Ovary (tissue), 9 donors: ENCODE measurements around the gene HTT-AS. TPM values are rescaled to one million over a fixed set of nuclear protein-coding genes. Genes with fewer than 3 reads are reported as not detected.

ENCODE experiments used
- DNase-seq, 5 donors: peaks; one replicate each; pipeline ENCODE4 v3.0.0-alpha.2; 2019 to 2020
- H3K27ac ChIP-seq, 2 donors: fragments of 200-600 bp; one replicate each; pipeline versions ENCODE4 v1.5.1 to v1.8.0; 2019 to 2022
- H3K27me3 ChIP-seq: fragments of 200-600 bp; one replicate; pipeline ENCODE4 v1.8.0; 2022
- H3K36me3 ChIP-seq: fragments of 200-600 bp; sonication (generic); one replicate; pipeline ENCODE4 v1.5.1; 2019
- H3K4me1 ChIP-seq: one replicate; pipeline ENCODE4 v1.8.1; 2013; ENCODE audit warnings: mild to moderate bottlenecking, moderate library complexity; ENCODE audit not compliant: insufficient read depth
- H3K4me3 ChIP-seq: fragments of 200-600 bp; sonication (generic); one replicate; pipeline ENCODE4 v1.5.1; 2017
- H3K9me3 ChIP-seq, 2 donors: fragments of 200-600 bp in 1 of 2; sonication (generic) in 1 of 2; one replicate each; pipeline versions ENCODE4 v1.5.1 to v1.8.1; 2013 to 2019; ENCODE audit warnings: mild to moderate bottlenecking in 1 of 2, moderate library complexity in 1 of 2
- EP300 ChIP-seq: sonication (generic); formaldehyde crosslinking; IDR thresholded peaks from one replicate; pipeline ENCODE4 v1.6.1; 2017; ENCODE audit warnings: antibody characterized with exemption
- POLR2A ChIP-seq: fragments of 450-650 bp; IDR thresholded peaks from one replicate; pipeline ENCODE4 v1.6.1; 2017; ENCODE audit warnings: antibody characterized with exemption, mild to moderate bottlenecking, moderate library complexity
- WGBS, 3 donors: extraction: QIAGEN DNeasy Blood & Tissue Kit in 1 of 3; methylation state at CpG; one replicate each; pipeline versions ENCODE4 v1.1.5 to v1.1.7; 2013 to 2017; 5-methylcytosine and 5-hydroxymethylcytosine counted together
- intact Hi-C, 4 donors: fragments of 100-400 bp; cut with DNase I; formaldehyde crosslinking; loops; one replicate each; pipeline versions ENCODE4 v1.11.0 to v1.15.1; 2022 to 2023
- polyA plus RNA-seq, 2 donors: library from polyadenylated mRNA; stranded (reverse); fragments of 200-250 nt in 1 of 2; fragments of 350-450 nt in 1 of 2; fragmentation: Illumina TruSeq in 1 of 2; extraction: RNeasy Lipid Tissue Mini Kit (QIAGEN cat#74804) in 1 of 2; gene quantifications; one replicate each; pipeline ENCODE4 v1.2.3, GENCODE V29; 2013 to 2014
- total RNA-seq, 7 donors: library from RNA; depleted of rRNA in 2 of 7; stranded (reverse); fragments of >200 nt in 2 of 7; fragmentation: NEBNext Ultra II Directional in 3 of 7; extraction: Animal tissue kit (Norgen Biotek cat#: 25700) in 3 of 7; gene quantifications; one replicate each; pipeline versions ENCODE4 v1.1.0 to v1.2.4, GENCODE V29; 2016 to 2023
- TF ChIP-seq, protein P1 (sequence below), 3 donors: fragments of 450-650 bp in 2 of 3; fragments of 200-600 bp in 1 of 3; IDR thresholded peaks; one replicate each; pipeline versions ENCODE4 v1.5.1 to v1.8.0; 2016 to 2022; ENCODE audit warnings: antibody characterized with exemption in 3 of 3, mild to moderate bottlenecking in 1 of 3
- donor health status: DM: no; HTN: no; CAD: no; lungs with moderate emphysema.
- donor health status: DM: no; HTN: no; CAD: no.
- donor health status: Bipolar disorder and iron deficiency.
- donor health status: DM: yes; HTN: yes; CAD: no.
- donor health status: DM: no; HTN: no; CAD: no.
- donor health status: DM: yes; HTN: yes; CAD: no.

HTT-AS gene
- total and polyA plus RNA-seq, 9 donors, result not detected

DNA sequence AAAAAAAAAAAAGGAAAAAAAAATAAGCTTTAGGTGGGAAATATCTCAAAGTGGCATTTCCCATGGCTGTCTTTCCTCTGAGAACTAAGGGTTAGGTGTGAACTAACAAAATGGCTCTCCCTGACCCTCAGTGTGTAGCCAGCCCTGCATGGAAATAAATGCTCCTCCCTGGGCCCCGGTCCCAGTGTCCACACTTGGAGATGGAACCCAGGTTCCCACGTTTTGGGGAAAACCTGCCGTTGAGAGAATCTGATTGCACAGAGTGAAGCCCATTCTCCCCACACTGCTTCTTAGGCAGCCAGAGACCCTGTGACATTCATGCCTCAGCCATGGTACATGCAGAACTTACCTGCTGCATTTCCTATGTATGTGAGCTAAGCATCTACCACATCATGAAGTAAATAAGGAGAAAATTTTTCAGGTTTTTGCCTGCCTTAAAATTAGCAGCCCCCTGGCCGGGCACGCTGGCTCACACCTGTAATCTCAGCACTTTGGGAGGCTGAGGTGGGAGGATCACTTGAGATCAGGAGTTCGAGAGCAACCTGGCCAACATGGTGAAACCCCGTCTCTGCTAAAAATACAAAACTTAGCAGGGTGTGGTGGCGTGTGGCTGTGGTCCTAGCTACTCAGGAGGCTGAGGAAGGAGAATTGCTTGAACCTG, 34.5 kb downstream of the HTT-AS start:
- no peaks in the 10 kb centered on the region for H3K36me3 ChIP-seq
- H3K4me1 ChIP-seq, result peaks cover 7% of the 10 kb centered on the region
- no peak overlapping the region for H3K27ac ChIP-seq
- 83 to 91% (median 88%) methylated on average over 8 of the region's 8 CpGs for WGBS, 3 donors
- H3K9me3 ChIP-seq, result no peaks in the 10 kb centered on the region
- no peak for TF ChIP-seq EP300
- TF ChIP-seq, protein P1, sequence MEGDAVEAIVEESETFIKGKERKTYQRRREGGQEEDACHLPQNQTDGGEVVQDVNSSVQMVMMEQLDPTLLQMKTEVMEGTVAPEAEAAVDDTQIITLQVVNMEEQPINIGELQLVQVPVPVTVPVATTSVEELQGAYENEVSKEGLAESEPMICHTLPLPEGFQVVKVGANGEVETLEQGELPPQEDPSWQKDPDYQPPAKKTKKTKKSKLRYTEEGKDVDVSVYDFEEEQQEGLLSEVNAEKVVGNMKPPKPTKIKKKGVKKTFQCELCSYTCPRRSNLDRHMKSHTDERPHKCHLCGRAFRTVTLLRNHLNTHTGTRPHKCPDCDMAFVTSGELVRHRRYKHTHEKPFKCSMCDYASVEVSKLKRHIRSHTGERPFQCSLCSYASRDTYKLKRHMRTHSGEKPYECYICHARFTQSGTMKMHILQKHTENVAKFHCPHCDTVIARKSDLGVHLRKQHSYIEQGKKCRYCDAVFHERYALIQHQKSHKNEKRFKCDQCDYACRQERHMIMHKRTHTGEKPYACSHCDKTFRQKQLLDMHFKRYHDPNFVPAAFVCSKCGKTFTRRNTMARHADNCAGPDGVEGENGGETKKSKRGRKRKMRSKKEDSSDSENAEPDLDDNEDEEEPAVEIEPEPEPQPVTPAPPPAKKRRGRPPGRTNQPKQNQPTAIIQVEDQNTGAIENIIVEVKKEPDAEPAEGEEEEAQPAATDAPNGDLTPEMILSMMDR (IDR thresholded peaks at IDR 0.05), result no peak
- H3K4me3 ChIP-seq, result no peak overlapping the region
- DNase-seq, result no peak
- intact Hi-C loops, result no loop called here
- no peaks in the 10 kb centered on the region for H3K27me3 ChIP-seq

DNA sequence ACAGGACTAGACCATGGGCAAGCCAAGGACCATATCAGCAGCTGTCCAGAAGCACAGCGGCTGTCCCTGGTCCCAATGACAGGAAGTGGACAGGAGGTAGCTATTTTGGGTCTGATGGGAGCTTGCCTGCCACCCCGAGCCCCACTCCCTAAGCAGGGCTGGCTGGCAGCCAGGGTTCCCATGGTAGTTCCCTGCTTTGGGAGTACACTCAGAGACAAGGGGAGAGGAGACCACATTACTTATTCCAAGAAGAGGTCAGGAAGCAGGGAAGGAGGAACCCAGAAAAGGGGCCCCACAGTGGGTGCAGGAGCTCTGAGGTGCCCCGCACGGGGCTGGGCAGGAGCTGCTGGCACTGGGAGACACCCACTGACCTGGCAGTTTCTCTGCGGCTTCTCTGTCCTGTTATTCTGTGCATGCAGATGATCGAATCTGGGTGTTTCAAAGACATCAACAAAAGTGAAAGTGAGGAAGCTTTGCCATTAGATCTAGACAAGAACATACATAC, 36.3 kb downstream of the HTT-AS start:
- 19 to 28% (median 27%) methylated on average over 6 of the region's 6 CpGs for WGBS, 3 donors
- Histone ChIP-seq H3K9me3 (no peaks in the 10 kb centered on the region), H3K27ac (no peak overlapping the region), H3K4me3 (peak overlapping the region; percentile 6), H3K4me1 (peaks cover 7% of the 10 kb centered on the region), H3K27me3 (no peaks in the 10 kb centered on the region), H3K36me3 (no peaks in the 10 kb centered on the region)
- intact Hi-C loops, result loop anchor here in 1 of 4 donors (2.0 kb wide), 1 partner anchor 275 kb away; no protein-coding TSS in a partner anchor
- DNase-seq, result peak; percentile 43 to 73 (median 53)
- TF ChIP-seq, protein P1 (IDR thresholded peaks at IDR 0.05), result no peak

DNA sequence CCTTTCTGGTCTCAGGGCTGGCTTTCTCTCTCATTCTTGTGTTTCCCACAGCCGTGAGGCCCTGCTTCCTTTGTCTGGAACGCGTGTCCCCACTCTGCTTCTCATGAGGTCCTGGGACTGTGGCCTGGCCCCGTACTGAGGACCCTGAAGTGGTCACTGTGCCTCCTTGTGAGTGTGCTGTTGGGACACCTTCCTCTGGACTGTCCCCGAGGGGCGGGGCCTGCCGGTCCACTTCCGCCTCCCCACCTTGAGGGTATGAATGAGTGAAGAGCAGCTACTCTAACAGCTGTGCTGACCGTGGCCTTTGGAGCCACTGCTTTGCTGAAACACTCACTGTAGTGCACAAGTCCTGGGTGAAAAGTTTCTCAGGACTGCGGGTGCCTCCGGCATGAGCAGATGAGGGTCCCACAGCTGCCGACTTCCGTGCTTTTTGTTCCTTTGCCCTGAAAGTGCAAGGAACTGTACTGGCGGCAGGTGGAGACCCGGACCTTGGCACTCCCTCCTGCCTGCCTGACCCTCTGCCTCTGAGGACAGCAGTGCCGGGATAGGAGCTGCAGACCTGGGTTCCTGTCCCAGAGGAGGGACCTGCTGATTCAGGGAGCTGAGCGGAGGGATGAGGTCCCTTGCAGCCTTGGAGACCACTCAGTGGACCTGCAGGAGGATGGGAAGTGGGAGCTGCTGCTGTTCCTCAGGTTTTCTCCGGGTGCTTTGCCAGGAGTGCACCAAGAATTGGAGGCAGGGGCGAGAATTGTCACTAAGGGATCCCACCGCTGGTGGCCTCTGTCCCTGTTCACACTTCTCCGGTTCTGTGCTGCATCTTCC, 38.0 kb downstream of the HTT-AS start:
- no peak for TF ChIP-seq POLR2A
- TF ChIP-seq, protein P1 (IDR thresholded peaks at IDR 0.05), result no peak
- no peak for TF ChIP-seq EP300
- Histone ChIP-seq H3K36me3 (no peaks in the 10 kb centered on the region), H3K27me3 (no peaks in the 10 kb centered on the region), H3K27ac (no peak overlapping the region), H3K9me3 (no peaks in the 10 kb centered on the region), H3K4me1 (peaks cover 6% of the 10 kb centered on the region), H3K4me3 (no peak overlapping the region)
- intact Hi-C loops, result loop anchor here in 1 of 4 donors (2.0 kb wide), 1 partner anchor 274 kb away; no protein-coding TSS in a partner anchor
- WGBS, 3 donors, result 86 to 90% (median 86%) methylated on average over 21 of the region's 21 CpGs
- no peak for DNase-seq

DNA sequence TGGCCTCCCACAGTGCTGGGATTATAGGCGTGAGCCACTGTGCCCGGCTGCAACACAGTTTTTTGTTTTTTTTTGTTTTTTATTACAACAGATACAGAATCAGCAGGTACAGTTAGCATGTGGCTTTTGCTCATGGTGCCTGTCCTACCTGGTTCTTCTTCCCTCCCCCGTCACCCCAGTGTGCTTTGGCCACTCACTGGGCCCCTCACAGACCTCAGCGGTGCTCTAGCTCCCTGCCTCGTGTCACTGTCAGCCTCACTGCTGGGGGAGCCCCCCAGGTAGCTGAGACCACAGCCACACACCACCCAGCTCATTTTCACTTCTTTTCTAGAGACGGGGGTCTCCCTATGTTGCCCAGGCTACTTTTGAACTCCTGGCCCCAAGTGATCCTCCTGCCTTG, 38.7 kb downstream of the HTT-AS start:
- Histone ChIP-seq H3K9me3 (no peaks in the 10 kb centered on the region), H3K27ac (no peak overlapping the region), H3K27me3 (no peaks in the 10 kb centered on the region), H3K4me1 (no peaks in the 10 kb centered on the region), H3K36me3 (no peaks in the 10 kb centered on the region), H3K4me3 (no peak overlapping the region)
- 84 to 86% (median 85%) methylated on average over 6 of the region's 6 CpGs for WGBS, 3 donors
- TF ChIP-seq, protein P1 (IDR thresholded peaks at IDR 0.05), result no peak
- TF ChIP-seq EP300 (no peak), POLR2A (no peak)
- DNase-seq, result no peak
- intact Hi-C loops, result loop anchor here in 1 of 4 donors (2.0 kb wide), 1 partner anchor 273 kb away; no protein-coding TSS in a partner anchor
